GM21737 (cell line): Measurements from ENCODE around the gene PON3.

ENCODE experiments used
- ATAC-seq: cut with Tn5 transposase; IDR thresholded peaks from one replicate; pipeline ENCODE4 v1.9.1; 2021; ENCODE audit warnings: mild to moderate bottlenecking, moderate library complexity; ENCODE audit not compliant: unreplicated experiment

The PON3 gene

GRCh38 chr7:95342642-95343307 is 53.4 kb downstream of the PON3 start:
- ATAC-seq, result no peak

DNA sequence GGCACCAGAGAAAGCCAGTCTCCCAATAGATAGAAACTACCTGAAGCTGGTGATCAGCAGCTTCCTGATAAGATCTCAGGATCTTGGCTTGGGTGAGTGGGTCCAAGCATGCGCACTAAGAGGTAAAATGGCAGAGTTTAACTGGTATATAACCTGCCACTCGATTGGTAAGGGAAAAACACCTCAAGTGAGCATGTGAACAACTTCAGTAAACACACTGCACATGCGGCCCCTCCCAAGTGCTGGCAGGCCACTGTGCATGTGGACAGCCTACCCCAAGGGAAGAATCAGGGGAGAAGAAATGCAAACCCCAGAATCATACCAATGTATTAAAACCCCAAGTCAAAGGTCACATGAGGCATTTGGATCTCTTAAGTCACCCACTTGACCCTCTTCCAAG is 54.1 kb downstream of the PON3 start:
- ATAC-seq, result no peak

- no peak for ATAC-seq
Measured at GRCh38 chr7:95340491-95340890, 55.7 kb downstream of the PON3 start.

GRCh38 chr7:95338832-95339231 is 57.3 kb downstream of the PON3 start:
- no peak for ATAC-seq

DNA sequence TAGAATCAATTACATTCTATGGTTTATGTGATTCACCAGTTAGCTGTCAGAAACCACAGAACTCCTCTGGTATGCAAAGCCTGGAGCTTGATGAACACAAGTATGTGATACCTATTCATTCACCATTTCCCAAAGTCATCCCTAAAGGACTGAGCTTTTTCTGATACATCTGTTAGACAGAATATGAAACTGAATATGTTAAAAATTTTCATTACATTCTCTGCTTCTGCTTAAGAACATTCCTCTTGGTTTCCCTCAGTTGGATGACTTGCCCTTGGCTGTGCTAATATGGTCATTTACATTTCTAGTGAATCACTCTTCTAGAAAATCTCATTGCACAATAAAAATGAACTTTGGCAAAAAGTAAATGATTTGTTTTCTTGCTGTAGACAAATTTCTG is 61.1 kb downstream of the PON3 start:
- no peak for ATAC-seq

DNA sequence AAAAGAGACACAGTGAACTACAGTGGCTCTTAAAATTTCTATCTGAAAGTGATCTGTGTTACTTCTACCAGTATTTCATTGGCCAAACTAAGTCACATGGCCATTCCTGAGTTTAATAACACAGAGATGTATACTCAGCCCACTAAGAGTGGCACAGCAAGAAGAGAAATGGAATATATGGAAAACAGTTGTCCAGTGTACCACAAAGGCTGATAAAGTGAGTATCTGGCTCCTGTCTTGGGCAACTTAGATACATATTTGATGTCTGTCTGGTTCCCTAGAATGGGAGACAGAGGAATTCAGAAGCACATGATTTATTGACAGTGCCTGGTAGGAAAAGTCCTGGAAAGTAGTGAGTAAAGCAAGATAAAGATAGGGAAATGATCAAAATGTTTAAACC is 61.7 kb downstream of the PON3 start:
- ATAC-seq, result no peak

- ATAC-seq, result peak; percentile 22
Measured at GRCh38 chr7:95330961-95331337, 65.2 kb downstream of the PON3 start.

- peak; percentile 94 for ATAC-seq
Measured at GRCh38 chr7:95330204-95330960, 65.8 kb downstream of the PON3 start.

DNA sequence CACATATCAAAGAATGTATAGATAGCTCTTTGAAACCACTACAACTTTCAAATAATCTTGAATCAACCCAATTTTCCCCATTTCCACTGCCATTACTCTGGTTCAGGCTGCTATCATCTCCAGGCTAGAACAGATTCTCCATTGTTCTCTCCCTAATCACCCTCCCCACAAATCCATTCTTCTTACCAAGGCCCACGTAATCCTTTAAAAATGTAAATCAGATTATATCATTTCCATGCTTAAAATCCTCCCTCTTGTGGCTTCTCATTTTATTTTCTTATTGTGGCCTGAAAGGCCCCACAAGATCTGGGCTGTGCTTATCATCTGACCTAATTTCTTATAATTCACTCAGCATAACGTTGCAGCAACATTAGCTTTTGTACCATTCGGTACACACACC is 68.8 kb downstream of the PON3 start:
- ATAC-seq, result no peak

DNA sequence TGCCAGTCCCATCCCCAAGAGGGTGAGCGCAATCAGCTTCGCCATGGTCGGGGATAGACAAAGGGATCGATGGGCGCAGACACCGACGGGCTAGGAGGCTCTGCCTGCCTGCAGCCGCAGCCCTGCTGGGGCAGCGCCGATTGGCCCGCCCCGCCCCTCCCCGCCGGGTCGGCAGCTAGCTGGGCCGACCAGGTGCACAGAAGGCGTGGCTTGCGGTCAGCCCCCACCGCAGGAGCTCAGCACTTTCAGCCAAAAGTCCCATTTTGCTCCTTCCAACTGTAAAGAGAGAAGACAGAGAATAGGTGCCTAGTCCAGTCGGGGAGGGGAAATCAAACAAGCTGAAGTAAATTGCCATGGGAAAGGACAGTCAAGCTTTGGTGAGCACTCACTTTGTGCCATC is 71.7 kb downstream of the PON3 start, which contains the start of gene PON1:
Gene PON1, minus strand, starts transcription at position 102 of the 400 bp plus-strand sequence. Its CDS starts 57 bp downstream, at position 45.
- ATAC-seq, result no peak

DNA sequence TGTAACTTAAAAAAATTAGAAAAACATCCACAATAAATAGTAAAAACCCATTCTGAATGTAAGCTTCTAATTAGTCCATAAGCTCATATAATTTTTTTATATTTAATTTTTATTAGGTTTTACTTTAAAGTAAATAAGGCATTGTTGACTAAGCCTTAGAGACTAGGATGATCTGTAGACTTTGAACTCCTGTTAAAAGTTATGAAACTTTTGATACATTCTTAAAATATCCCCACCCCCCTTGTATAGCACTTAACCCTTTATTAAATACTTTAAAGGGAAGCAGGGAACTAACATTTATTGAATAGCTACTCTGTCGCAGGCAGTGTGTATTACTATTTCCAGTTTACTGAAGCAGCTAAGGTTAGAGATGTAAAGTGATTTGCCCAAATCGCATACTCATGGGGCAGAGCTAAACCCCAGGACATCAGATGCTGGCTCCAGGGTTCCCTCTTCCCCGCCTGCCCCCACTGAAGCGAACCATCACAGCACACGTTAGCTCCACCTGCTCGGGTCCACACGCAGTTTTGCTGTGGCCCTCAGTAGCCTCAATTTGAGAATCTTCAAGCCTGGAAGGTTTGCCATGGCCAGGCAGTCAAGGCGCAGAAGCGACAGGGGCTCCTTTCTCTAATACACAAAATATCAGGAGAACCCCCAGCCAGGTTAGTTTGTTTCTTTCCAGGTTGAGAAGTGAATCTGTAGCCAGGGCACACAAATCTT is 72.6 kb downstream of the PON3 start:
- no peak for ATAC-seq

GRCh38 chr7:95322854-95323253 is 73.3 kb downstream of the PON3 start:
- ATAC-seq, result no peak

DNA sequence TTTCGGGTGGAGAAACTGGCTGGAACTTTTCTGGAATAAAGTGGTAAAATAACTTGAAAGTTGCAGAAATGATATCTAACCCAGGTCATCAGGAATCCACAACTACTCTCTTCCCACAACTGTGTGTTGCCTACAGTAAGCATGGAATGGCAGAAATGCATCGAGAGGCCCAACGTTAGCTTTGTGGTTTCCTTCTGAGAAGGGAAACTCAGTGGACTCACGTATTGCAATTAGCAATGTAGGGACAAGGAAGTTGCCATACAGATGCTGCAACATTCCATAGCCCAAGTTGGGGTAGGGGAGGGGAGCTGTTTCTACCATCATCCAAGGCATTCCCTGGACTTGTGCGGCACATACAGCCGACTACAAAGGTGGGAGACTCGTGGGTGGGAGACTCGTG is 73.8 kb downstream of the PON3 start:
- no peak for ATAC-seq

DNA sequence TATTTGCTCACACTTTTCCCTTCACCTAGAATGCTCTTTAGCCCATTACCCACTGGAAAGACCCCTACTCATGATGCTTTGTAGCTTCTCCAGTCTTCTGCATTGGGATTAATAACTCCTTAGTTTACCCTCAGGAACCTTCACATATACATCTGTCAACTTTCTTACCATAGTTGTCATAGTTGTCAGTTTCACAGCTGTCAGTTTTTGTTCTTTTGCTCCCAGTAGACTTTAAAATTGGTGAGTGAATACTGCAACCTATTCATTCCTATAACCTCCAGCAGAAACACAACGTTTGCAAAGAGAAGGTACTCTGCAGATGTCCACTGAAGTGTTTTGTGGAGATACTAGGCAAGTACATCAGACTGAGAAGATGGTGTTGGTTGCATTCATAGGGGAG is 74.5 kb downstream of the PON3 start:
- no peak for ATAC-seq

DNA sequence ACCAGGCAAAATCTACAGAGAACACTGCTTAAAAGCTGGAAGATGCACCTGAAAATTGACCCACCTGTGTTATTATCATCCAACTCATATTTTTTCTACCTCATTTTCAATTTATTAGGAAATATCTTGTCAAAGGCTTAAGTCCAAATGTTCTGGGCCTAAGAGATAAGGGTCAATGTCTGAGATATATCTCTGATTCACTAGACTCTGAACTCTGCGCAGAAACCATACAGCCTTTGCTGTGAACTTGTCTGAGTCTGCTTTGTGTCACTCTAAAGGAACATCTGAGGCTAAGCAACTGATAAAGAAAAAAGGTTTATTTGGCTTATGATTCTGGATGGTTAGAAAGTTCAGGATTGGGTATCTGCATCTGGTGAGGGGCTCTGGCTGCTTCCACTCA is 75.5 kb downstream of the PON3 start:
- ATAC-seq, result no peak

DNA sequence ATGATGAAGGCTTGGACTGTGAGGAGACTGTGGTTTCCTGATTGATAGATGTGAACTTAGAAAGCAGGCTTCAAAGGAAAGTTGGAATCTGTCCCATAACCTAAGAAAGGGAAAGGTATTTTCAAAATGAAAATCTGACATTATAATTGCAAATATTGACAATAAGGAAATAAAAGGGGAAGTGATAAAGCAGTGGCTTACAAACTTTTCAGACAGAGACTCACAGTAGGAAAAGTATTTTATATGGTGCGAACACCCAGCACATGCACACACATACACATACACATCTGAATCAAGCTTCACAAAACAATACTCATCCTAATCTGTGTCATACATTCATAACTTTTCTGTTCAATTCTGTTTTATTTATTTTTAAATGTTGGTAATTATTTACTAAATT is 76.6 kb downstream of the PON3 start:
- ATAC-seq, result no peak

DNA sequence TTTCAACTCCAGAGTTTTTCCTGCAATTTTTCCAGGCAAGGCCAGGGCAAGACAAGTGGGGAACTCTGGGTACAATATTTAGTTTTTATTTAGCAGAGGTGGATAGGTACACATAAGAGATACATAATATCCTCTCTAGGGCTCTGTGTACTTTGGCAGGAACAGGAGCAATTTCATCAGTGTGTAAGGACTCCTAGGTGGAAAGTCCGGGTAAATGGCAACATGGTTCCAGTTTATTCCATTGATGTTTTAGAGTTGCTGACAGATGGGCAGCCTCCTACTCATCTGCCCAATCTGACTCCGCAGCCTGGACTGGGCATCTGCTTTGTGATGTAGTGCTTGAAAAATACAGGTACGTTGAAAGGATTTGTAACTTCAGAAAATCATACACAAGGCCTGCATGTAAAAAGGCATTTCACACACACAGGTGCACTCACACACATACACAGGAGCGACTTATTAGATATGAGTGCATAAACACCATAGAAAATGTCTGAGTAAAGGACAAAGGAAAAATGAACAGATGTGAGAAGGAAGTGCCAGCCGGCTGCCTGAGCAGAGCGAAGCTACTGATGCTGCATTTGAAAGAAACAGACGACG is 77.6 kb downstream of the PON3 start:
- no peak for ATAC-seq

GRCh38 chr7:95317966-95318365 is 78.2 kb downstream of the PON3 start:
- no peak for ATAC-seq

- no peak for ATAC-seq
Measured at GRCh38 chr7:95317546-95317945, 78.6 kb downstream of the PON3 start.

- ATAC-seq, result peak; percentile 78
Measured at GRCh38 chr7:95316588-95316987, 79.6 kb downstream of the PON3 start.

- ATAC-seq, result no peak
Measured at GRCh38 chr7:95312561-95312960, 83.6 kb downstream of the PON3 start.

DNA sequence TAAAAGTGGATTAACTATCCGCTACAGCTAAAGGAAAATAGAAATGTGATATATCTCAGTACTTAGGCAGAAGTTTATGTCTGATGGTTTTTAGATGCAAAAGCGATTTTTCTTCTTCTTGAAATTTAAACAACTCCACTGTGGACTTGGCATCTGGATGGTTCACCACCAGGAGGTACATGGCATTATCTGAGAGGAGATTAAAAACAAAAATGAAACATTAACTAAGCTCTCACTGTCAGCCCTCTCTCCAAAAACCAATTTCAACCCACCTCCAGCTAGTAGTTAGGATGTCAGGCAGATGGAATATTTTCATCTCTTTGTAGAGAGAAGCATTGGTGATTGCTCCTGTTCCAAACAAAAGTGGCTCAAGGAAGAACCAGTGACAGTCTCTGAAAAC is 84.8 kb downstream of the PON3 start:
- no peak for ATAC-seq
